ENCODE data around the gene SLC25A28.
"Not testable (repeated sequence)": the region's sequence is repeated elsewhere in the genome, so short reads cannot be mapped to it uniquely, and the experiment has no call there.

SLC25A28 gene

GRCh38 chr10:99628923-99629624, 8.8 kb upstream of the SLC25A28 start:
- DNase-seq (ENCODE audit: low read depth in 2 of 3, low spot score in 1 of 3) = no peak

- DNase-seq (ENCODE audit: low read depth in 2 of 3, low spot score in 1 of 3) = not testable (repeated sequence)
Observed at GRCh38 chr10:99625124-99625523, 4.9 kb upstream of the SLC25A28 start.

- DNase-seq (ENCODE audit: low read depth in 2 of 3, low spot score in 1 of 3) = no peak
Observed at GRCh38 chr10:99623919-99624318, 3.7 kb upstream of the SLC25A28 start.

- DNase-seq (ENCODE audit: low read depth in 2 of 3, low spot score in 1 of 3) = no peak
Observed at GRCh38 chr10:99621454-99622251, 1.4 kb upstream of the SLC25A28 start.

GRCh38 chr10:99620711-99621453, 643 bp upstream of the SLC25A28 start:
- DNase-seq (ENCODE audit: low read depth in 2 of 3, low spot score in 1 of 3) = peak; percentile 79 to 81 (median 81)

GRCh38 chr10:99619090-99619800, 994 bp downstream of the SLC25A28 start:
- no peak for DNase-seq (ENCODE audit: low read depth in 2 of 3, low spot score in 1 of 3)

GRCh38 chr10:99617696-99618095, 2.5 kb downstream of the SLC25A28 start:
- DNase-seq (ENCODE audit: low read depth in 2 of 3, low spot score in 1 of 3) = no peak

- no peak for DNase-seq (ENCODE audit: low read depth in 2 of 3, low spot score in 1 of 3)
Observed at GRCh38 chr10:99615426-99615825, 4.8 kb downstream of the SLC25A28 start.

- DNase-seq (ENCODE audit: low read depth in 2 of 3, low spot score in 1 of 3) = peak in 1 of 3 donors; percentile 54
Observed at GRCh38 chr10:99612167-99612831, 7.9 kb downstream of the SLC25A28 start.

- DNase-seq (ENCODE audit: low read depth in 2 of 3, low spot score in 1 of 3) = no peak
Observed at GRCh38 chr10:99611326-99611725, 8.9 kb downstream of the SLC25A28 start.

GRCh38 chr10:99610221-99610620, 10.0 kb downstream of the SLC25A28 start:
- DNase-seq (ENCODE audit: low read depth in 2 of 3, low spot score in 1 of 3) = no peak

GRCh38 chr10:99609186-99609585, 11.1 kb downstream of the SLC25A28 start:
- no peak for DNase-seq (ENCODE audit: low read depth in 2 of 3, low spot score in 1 of 3)

GRCh38 chr10:99605351-99605750, 14.9 kb downstream of the SLC25A28 start:
- no peak for DNase-seq (ENCODE audit: low read depth in 2 of 3, low spot score in 1 of 3)

GRCh38 chr10:99604862-99605261, 15.4 kb downstream of the SLC25A28 start:
- DNase-seq (ENCODE audit: low read depth in 2 of 3, low spot score in 1 of 3) = no peak

GRCh38 chr10:99598781-99599509, 21.3 kb downstream of the SLC25A28 start:
- no peak for DNase-seq (ENCODE audit: low read depth in 2 of 3, low spot score in 1 of 3)

GRCh38 chr10:99598011-99598410, 22.2 kb downstream of the SLC25A28 start:
- no peak for DNase-seq (ENCODE audit: low read depth in 2 of 3, low spot score in 1 of 3)

- not testable (repeated sequence) for DNase-seq (ENCODE audit: low read depth in 2 of 3, low spot score in 1 of 3)
Observed at GRCh38 chr10:99596708-99597107, 23.5 kb downstream of the SLC25A28 start.

GRCh38 chr10:99595770-99596465, 24.3 kb downstream of the SLC25A28 start:
- DNase-seq (ENCODE audit: low read depth in 2 of 3, low spot score in 1 of 3) = no peak

GRCh38 chr10:99595236-99595635, 25.0 kb downstream of the SLC25A28 start:
- no peak for DNase-seq (ENCODE audit: low read depth in 2 of 3, low spot score in 1 of 3)
